ENCODE results near the gene LILRB4.

GRCh38 chr19:54696117-54696548 lies 33.3 kb downstream of the LILRB4 start:
- TF ChIP-seq POLR2AphosphoS5 (IDR thresholded peaks at IDR 0.05; ENCODE audit: insufficient read depth, low read depth, low read length) (no peak), FOS (IDR thresholded peaks at IDR 0.05; ENCODE audit: borderline replicate concordance, insufficient read depth, low read length) (no peak), POLR2A (IDR thresholded peaks at IDR 0.05; ENCODE audit: low read depth, low read length) (no peak)
- TF ChIP-seq, protein P1, sequence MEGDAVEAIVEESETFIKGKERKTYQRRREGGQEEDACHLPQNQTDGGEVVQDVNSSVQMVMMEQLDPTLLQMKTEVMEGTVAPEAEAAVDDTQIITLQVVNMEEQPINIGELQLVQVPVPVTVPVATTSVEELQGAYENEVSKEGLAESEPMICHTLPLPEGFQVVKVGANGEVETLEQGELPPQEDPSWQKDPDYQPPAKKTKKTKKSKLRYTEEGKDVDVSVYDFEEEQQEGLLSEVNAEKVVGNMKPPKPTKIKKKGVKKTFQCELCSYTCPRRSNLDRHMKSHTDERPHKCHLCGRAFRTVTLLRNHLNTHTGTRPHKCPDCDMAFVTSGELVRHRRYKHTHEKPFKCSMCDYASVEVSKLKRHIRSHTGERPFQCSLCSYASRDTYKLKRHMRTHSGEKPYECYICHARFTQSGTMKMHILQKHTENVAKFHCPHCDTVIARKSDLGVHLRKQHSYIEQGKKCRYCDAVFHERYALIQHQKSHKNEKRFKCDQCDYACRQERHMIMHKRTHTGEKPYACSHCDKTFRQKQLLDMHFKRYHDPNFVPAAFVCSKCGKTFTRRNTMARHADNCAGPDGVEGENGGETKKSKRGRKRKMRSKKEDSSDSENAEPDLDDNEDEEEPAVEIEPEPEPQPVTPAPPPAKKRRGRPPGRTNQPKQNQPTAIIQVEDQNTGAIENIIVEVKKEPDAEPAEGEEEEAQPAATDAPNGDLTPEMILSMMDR (IDR thresholded peaks at IDR 0.05; ENCODE audit: extremely low read depth in 1 of 2, insufficient read depth in 1 of 2, low read depth in 1 of 2, low read length in 2 of 2), result no peak
